ENCODE data around the gene ETAA1.

- TF ChIP-seq ZNF121 (tag by site-specific recombination; IDR thresholded peaks at IDR 0.05) (no peak), TCF7L2 (IDR thresholded peaks at IDR 0.05; ENCODE audit: borderline replicate concordance, low read depth, low read length) (no peak), ZNF292 (tag by site-specific recombination; IDR thresholded peaks at IDR 0.05; ENCODE audit: borderline replicate concordance, low read depth) (no peak), ZFHX2 (tag by site-specific recombination; conservative IDR thresholded peaks at IDR 0.05) (no peak), ZNF174 (tag by site-specific recombination; IDR thresholded peaks at IDR 0.05) (no peak), ZBTB44 (tag by site-specific recombination; IDR thresholded peaks at IDR 0.05) (no peak), PRDM1 (tag by site-specific recombination; IDR thresholded peaks at IDR 0.05) (no peak), ZBTB17 (tag by site-specific recombination; IDR thresholded peaks at IDR 0.05) (no peak), ZNF510 (tag by site-specific recombination; IDR thresholded peaks at IDR 0.05; ENCODE audit: insufficient replicate concordance) (no peak), ZNF558 (tag by site-specific recombination; IDR thresholded peaks at IDR 0.05) (no peak)
- TF ChIP-seq, protein P1, sequence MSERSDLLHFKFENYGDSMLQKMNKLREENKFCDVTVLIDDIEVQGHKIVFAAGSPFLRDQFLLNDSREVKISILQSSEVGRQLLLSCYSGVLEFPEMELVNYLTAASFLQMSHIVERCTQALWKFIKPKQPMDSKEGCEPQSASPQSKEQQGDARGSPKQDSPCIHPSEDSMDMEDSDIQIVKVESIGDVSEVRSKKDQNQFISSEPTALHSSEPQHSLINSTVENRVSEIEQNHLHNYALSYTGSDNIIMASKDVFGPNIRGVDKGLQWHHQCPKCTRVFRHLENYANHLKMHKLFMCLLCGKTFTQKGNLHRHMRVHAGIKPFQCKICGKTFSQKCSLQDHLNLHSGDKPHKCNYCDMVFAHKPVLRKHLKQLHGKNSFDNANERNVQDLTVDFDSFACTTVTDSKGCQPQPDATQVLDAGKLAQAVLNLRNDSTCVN (tag by site-specific recombination; optimal IDR thresholded peaks at IDR 0.05), result no peak
- TF ChIP-seq, protein P2, sequence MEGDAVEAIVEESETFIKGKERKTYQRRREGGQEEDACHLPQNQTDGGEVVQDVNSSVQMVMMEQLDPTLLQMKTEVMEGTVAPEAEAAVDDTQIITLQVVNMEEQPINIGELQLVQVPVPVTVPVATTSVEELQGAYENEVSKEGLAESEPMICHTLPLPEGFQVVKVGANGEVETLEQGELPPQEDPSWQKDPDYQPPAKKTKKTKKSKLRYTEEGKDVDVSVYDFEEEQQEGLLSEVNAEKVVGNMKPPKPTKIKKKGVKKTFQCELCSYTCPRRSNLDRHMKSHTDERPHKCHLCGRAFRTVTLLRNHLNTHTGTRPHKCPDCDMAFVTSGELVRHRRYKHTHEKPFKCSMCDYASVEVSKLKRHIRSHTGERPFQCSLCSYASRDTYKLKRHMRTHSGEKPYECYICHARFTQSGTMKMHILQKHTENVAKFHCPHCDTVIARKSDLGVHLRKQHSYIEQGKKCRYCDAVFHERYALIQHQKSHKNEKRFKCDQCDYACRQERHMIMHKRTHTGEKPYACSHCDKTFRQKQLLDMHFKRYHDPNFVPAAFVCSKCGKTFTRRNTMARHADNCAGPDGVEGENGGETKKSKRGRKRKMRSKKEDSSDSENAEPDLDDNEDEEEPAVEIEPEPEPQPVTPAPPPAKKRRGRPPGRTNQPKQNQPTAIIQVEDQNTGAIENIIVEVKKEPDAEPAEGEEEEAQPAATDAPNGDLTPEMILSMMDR (tag by site-specific recombination; IDR thresholded peaks at IDR 0.05), result no peak
- TF ChIP-seq, protein P3, sequence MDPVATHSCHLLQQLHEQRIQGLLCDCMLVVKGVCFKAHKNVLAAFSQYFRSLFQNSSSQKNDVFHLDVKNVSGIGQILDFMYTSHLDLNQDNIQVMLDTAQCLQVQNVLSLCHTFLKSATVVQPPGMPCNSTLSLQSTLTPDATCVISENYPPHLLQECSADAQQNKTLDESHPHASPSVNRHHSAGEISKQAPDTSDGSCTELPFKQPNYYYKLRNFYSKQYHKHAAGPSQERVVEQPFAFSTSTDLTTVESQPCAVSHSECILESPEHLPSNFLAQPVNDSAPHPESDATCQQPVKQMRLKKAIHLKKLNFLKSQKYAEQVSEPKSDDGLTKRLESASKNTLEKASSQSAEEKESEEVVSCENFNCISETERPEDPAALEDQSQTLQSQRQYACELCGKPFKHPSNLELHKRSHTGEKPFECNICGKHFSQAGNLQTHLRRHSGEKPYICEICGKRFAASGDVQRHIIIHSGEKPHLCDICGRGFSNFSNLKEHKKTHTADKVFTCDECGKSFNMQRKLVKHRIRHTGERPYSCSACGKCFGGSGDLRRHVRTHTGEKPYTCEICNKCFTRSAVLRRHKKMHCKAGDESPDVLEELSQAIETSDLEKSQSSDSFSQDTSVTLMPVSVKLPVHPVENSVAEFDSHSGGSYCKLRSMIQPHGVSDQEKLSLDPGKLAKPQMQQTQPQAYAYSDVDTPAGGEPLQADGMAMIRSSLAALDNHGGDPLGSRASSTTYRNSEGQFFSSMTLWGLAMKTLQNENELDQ (tag by site-specific recombination; IDR thresholded peaks at IDR 0.05; ENCODE audit: low read depth), result no peak
- TF ChIP-seq, protein P4, sequence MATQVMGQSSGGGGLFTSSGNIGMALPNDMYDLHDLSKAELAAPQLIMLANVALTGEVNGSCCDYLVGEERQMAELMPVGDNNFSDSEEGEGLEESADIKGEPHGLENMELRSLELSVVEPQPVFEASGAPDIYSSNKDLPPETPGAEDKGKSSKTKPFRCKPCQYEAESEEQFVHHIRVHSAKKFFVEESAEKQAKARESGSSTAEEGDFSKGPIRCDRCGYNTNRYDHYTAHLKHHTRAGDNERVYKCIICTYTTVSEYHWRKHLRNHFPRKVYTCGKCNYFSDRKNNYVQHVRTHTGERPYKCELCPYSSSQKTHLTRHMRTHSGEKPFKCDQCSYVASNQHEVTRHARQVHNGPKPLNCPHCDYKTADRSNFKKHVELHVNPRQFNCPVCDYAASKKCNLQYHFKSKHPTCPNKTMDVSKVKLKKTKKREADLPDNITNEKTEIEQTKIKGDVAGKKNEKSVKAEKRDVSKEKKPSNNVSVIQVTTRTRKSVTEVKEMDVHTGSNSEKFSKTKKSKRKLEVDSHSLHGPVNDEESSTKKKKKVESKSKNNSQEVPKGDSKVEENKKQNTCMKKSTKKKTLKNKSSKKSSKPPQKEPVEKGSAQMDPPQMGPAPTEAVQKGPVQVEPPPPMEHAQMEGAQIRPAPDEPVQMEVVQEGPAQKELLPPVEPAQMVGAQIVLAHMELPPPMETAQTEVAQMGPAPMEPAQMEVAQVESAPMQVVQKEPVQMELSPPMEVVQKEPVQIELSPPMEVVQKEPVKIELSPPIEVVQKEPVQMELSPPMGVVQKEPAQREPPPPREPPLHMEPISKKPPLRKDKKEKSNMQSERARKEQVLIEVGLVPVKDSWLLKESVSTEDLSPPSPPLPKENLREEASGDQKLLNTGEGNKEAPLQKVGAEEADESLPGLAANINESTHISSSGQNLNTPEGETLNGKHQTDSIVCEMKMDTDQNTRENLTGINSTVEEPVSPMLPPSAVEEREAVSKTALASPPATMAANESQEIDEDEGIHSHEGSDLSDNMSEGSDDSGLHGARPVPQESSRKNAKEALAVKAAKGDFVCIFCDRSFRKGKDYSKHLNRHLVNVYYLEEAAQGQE (tag by site-specific recombination; IDR thresholded peaks at IDR 0.05), result no peak
These were observed 2.4 kb upstream of the ETAA1 start for GRCh38 chr2:67394734-67395133.

All from HEK293 (cell line).